Lung (tissue), 12 donors: ENCODE results near the gene ASAP2. TPM values are rescaled to one million over a fixed set of nuclear protein-coding genes. Genes with fewer than 3 reads are reported as not detected.

Experiments used
- ATAC-seq: fragments of 200-7000 bp; cut with Tn5 transposase; one replicate; pipeline ENCODE4 v1.9.1; 2020; ENCODE audit warnings: moderate number of reproducible peaks; ENCODE audit not compliant: insufficient read depth, low FRiP score
- DNase-seq, 3 donors: peaks; one replicate each; pipeline ENCODE4 v3.0.0-alpha.2; 2013 to 2017
- H3K27ac ChIP-seq, 2 donors: one replicate each; pipeline ENCODE4 v1.5.1; 2013; ENCODE audit warnings: mild to moderate bottlenecking in 2 of 2, moderate library complexity in 2 of 2, control low read depth in 1 of 2, inconsistent platforms in 1 of 2, low read depth in 1 of 2, low read length in 1 of 2
- H3K27me3 ChIP-seq, 3 donors: one replicate each; pipeline ENCODE4 v1.5.1; 2013; ENCODE audit warnings: low read length in 2 of 3; ENCODE audit not compliant: control insufficient read depth in 3 of 3, insufficient read depth in 3 of 3
- H3K36me3 ChIP-seq, 4 donors: one replicate each; pipeline ENCODE4 v1.5.1; 2013; ENCODE audit warnings: low read length in 4 of 4, mild to moderate bottlenecking in 1 of 4, moderate library complexity in 1 of 4; ENCODE audit not compliant: control insufficient read depth in 4 of 4, insufficient read depth in 4 of 4
- H3K4me1 ChIP-seq, 5 donors: one replicate each; pipeline ENCODE4 v1.5.1; 2013; ENCODE audit warnings: low read length in 5 of 5, mild to moderate bottlenecking in 2 of 5, moderate library complexity in 1 of 5; ENCODE audit not compliant: control insufficient read depth in 5 of 5, insufficient read depth in 5 of 5
- H3K4me3 ChIP-seq: one replicate; pipeline ENCODE4 v1.5.1; 2013; ENCODE audit warnings: mild to moderate bottlenecking, control low read depth, moderate library complexity
- H3K9ac ChIP-seq, 2 donors: one replicate each; pipeline ENCODE4 v1.5.1; 2013; ENCODE audit warnings: low read length in 2 of 2, control low read depth in 1 of 2; ENCODE audit not compliant: insufficient read depth in 1 of 2
- H3K9me3 ChIP-seq, 4 donors: one replicate each; pipeline ENCODE4 v1.5.1; 2013; ENCODE audit warnings: low read length in 3 of 4, mild to moderate bottlenecking in 1 of 4, moderate library complexity in 1 of 4; ENCODE audit not compliant: control insufficient read depth in 4 of 4, insufficient read depth in 3 of 4
- CTCF ChIP-seq: IDR thresholded peaks from 2 replicates; pipeline ENCODE4 v1.5.1; 2012; ENCODE audit warnings: mild to moderate bottlenecking; ENCODE audit errors: control extremely low read depth, extremely low read depth
- WGBS, 2 donors: extraction: QIAGEN DNeasy Blood & Tissue Kit; methylation state at CpG; one replicate each; pipeline ENCODE4 v1.1.7; 2013; 5-methylcytosine and 5-hydroxymethylcytosine counted together
- polyA plus RNA-seq, 2 donors: library from polyadenylated mRNA; stranded (reverse); fragments of 200-250 nt; gene quantifications; one replicate each; pipeline ENCODE4 v1.2.1, GENCODE V29; 2013
- total RNA-seq, 2 donors: library from RNA; depleted of rRNA in 1 of 2; stranded (reverse); fragments of >200 nt in 1 of 2; gene quantifications; one replicate each; pipeline ENCODE4 v1.2.1, GENCODE V29; 2014 to 2021
- donor health status: control.
- donor health status: control.
- donor health status: Bipolar disorder and iron deficiency.
- donor health status: healthy.
- donor health status: DM: yes; HTN: yes; CAD: no.

ASAP2 gene
- total and polyA plus RNA-seq, 4 donors = 7.4 to 30.9 (median 17.0) TPM

GRCh38 chr2:9325428-9325827 is 118.8 kb downstream of the ASAP2 start:
- Histone ChIP-seq H3K9ac (no peak overlapping the region), H3K4me1 (peaks cover 0 to 28% (median 25%) of the 10 kb centered on the region in 5 donors), H3K27ac (no peak overlapping the region), H3K4me3 (no peak overlapping the region), H3K27me3 (no peaks in the 10 kb centered on the region), H3K9me3 (no peaks in the 10 kb centered on the region), H3K36me3 (peaks cover 0 to 11% (median 3%) of the 10 kb centered on the region in 4 donors)
- WGBS, 2 donors = 72 to 86% methylated on average over 3 of the region's 3 CpGs
- ATAC-seq (no peak), DNase-seq (no peak)
- no peak for TF ChIP-seq CTCF

GRCh38 chr2:9326975-9327374 is 120.4 kb downstream of the ASAP2 start:
- Histone ChIP-seq H3K9ac (no peak overlapping the region), H3K4me1 (peaks cover 0 to 43% (median 32%) of the 10 kb centered on the region in 5 donors), H3K27ac (no peak overlapping the region), H3K9me3 (no peaks in the 10 kb centered on the region), H3K36me3 (peaks cover 0 to 11% (median 3%) of the 10 kb centered on the region in 4 donors), H3K4me3 (no peak overlapping the region), H3K27me3 (no peaks in the 10 kb centered on the region)
- peak in 2 of 3 donors; percentile 24 to 28 for DNase-seq
- ATAC-seq = no peak
- 50 to 60% methylated on average over 3 of the region's 3 CpGs for WGBS, 2 donors
- no peak for TF ChIP-seq CTCF

- Histone ChIP-seq H3K36me3 (peaks cover 0 to 9% (median 3%) of the 10 kb centered on the region in 4 donors), H3K9ac (no peak overlapping the region), H3K27me3 (no peaks in the 10 kb centered on the region), H3K4me1 (peaks cover 0 to 46% (median 37%) of the 10 kb centered on the region in 5 donors), H3K27ac (no peak overlapping the region), H3K9me3 (no peaks in the 10 kb centered on the region), H3K4me3 (no peak overlapping the region)
- no peak for ATAC-seq
- no peak for TF ChIP-seq CTCF
- 30 to 45% methylated on average over 5 of the region's 5 CpGs for WGBS, 2 donors
- DNase-seq = peak in 1 of 3 donors; percentile 29
These were observed 121.3 kb downstream of the ASAP2 start for GRCh38 chr2:9327873-9328352.

GRCh38 chr2:9328931-9329330 is 122.3 kb downstream of the ASAP2 start:
- peaks cover 0 to 47% (median 37%) of the 10 kb centered on the region in 5 donors for H3K4me1 ChIP-seq

More at GRCh38 chr2:9328931-9329330, 122.3 kb downstream of the ASAP2 start:
- no peak overlapping the region for H3K4me3 ChIP-seq
- ATAC-seq = no peak
- DNase-seq = no peak
- no peak overlapping the region for H3K9ac ChIP-seq
- H3K9me3 ChIP-seq = no peaks in the 10 kb centered on the region
- H3K27ac ChIP-seq = no peak overlapping the region
- TF ChIP-seq CTCF = no peak
- 90 to 91% methylated on average over 5 of the region's 5 CpGs for WGBS, 2 donors
- peaks cover 0 to 4% (median 1%) of the 10 kb centered on the region in 4 donors for H3K36me3 ChIP-seq
- no peaks in the 10 kb centered on the region for H3K27me3 ChIP-seq
